HCT116 (cell line): ENCODE measurements around the gene TNRC6A. TPM values are rescaled to one million over a fixed set of nuclear protein-coding genes. Genes with fewer than 3 reads are reported as not detected.

Source experiments
- ATAC-seq: fragments of 200-7000 bp; cut with Tn5 transposase; 2 replicates; pipeline ENCODE4 v1.9.1; 2020; ENCODE audit warnings: mild to moderate bottlenecking, moderate library complexity
- BruUV-seq: library from RNA; stranded (reverse); fragments of 400-500 nt; replicated peaks from 2 replicates; lab custom pipeline; 2021; lab: Mats Ljungman, UMichigan
- CTCF ChIA-PET: fragments of 300-600 bp; sonication (Branson Sonifier 250); formaldehyde crosslinking; loops from one replicate; lab custom pipeline; 2021; ENCODE audit warnings: antibody characterized with exemption; lab: Charles Lee
- POLR2A ChIA-PET: fragments of 300-600, 350-600 bp; sonication (Branson Sonifier 250); formaldehyde crosslinking; loops from one replicate; lab custom pipeline; 2021; ENCODE audit warnings: antibody characterized with exemption; lab: Charles Lee
- RAD21 ChIA-PET, 2 experiments: fragments of 300-600 bp; sonication (Branson Sonifier 250); formaldehyde crosslinking; loops; one replicate each; lab custom pipeline; 2023; ENCODE audit warnings: low total read pairs in 2 of 2; ENCODE audit not compliant: uncharacterized antibody in 2 of 2, unreplicated experiment in 2 of 2, low non-redundant PET in 1 of 2; lab: Charles Lee
- DNase-seq: peaks from one replicate; pipeline ENCODE4 v3.0.0-alpha.2; 2010; ENCODE audit warnings: low read depth, low spot score
- H2AFZ ChIP-seq: fragments of 200-600 bp; shearing (Covaris generic), sonication (generic); 2 replicates; pipeline ENCODE4 v1.6.1; 2017; ENCODE audit warnings: low read depth, mixed run types, mixed read lengths, antibody characterized with exemption, low read length; ENCODE audit not compliant: poor library complexity, severe bottlenecking
- H3K27ac ChIP-seq: 2 replicates; pipeline ENCODE4 v1.5.1; 2012; ENCODE audit warnings: low read depth, low read length
- H3K27me3 ChIP-seq: fragments of 200-600 bp; sonication (generic); 2 replicates; pipeline ENCODE4 v1.6.1; 2016; ENCODE audit warnings: mixed run types, low read length, mixed read lengths; ENCODE audit not compliant: insufficient read depth
- H3K36me3 ChIP-seq, 2 experiments: fragments of 200-500 bp in 1 of 2; fragments of 200-600 bp in 1 of 2; sonication (Bioruptor generic) in 1 of 2; sonication (generic) in 1 of 2; 2 replicates each; pipeline versions ENCODE4 v1.5.1 to v1.6.1; 2014 to 2016; ENCODE audit warnings: low read length in 2 of 2, inconsistent platforms in 1 of 2, mixed read lengths in 1 of 2, mixed run types in 1 of 2; ENCODE audit not compliant: insufficient read depth in 2 of 2, control insufficient read depth in 1 of 2
- H3K4me1 ChIP-seq, 2 experiments: fragments of 200-600 bp in 1 of 2; sonication (generic) in 1 of 2; 2 replicates each; pipeline versions ENCODE4 v1.5.1 to v1.6.1; 2012 to 2017; ENCODE audit warnings: low read length in 2 of 2, inconsistent platforms in 1 of 2, mild to moderate bottlenecking in 1 of 2, mixed read lengths in 1 of 2, mixed run types in 1 of 2, moderate library complexity in 1 of 2; ENCODE audit not compliant: insufficient read depth in 2 of 2, control insufficient read depth in 1 of 2
- H3K4me2 ChIP-seq: fragments of 200-600 bp; sonication (generic); 2 replicates; pipeline ENCODE4 v1.6.1; 2017; ENCODE audit warnings: mixed run types, low read length, mixed read lengths
- H3K4me3 ChIP-seq, 2 experiments: fragments of 200-600 bp in 1 of 2; sonication (generic) in 1 of 2; replicated peaks in 1 of 2; 2 replicates each; pipeline ENCODE4 v1.5.1; 2011 to 2016; ENCODE audit warnings: low read length in 2 of 2, control low read depth in 1 of 2, low read depth in 1 of 2, mild to moderate bottlenecking in 1 of 2, mixed read lengths in 1 of 2, mixed run types in 1 of 2
- H3K79me2 ChIP-seq: fragments of 200-600 bp; sonication (generic); 2 replicates; pipeline ENCODE4 v1.6.1; 2017; ENCODE audit warnings: mild to moderate bottlenecking, mixed run types, low read length, moderate library complexity, mixed read lengths; ENCODE audit not compliant: insufficient read depth
- H3K9ac ChIP-seq: fragments of 200-600 bp; sonication (generic); 2 replicates; pipeline ENCODE4 v1.6.1; 2016; ENCODE audit warnings: low read length, mixed read lengths
- H3K9me2 ChIP-seq: fragments of 200-600 bp; sonication (generic), shearing (Covaris generic); 2 replicates; pipeline ENCODE4 v1.6.1; 2017; ENCODE audit warnings: mixed run types, mild to moderate bottlenecking, moderate library complexity; ENCODE audit not compliant: insufficient read depth
- H3K9me3 ChIP-seq, 2 experiments: fragments of 200-500 bp in 1 of 2; fragments of 200-600 bp in 1 of 2; sonication (Bioruptor generic) in 1 of 2; sonication (generic) in 1 of 2; 2 replicates each; pipeline ENCODE4 v1.6.1; 2014 to 2017; ENCODE audit warnings: low read length in 2 of 2, mixed read lengths in 2 of 2, inconsistent platforms in 1 of 2, low read depth in 1 of 2, mild to moderate bottlenecking in 1 of 2, mixed run types in 1 of 2, moderate library complexity in 1 of 2; ENCODE audit not compliant: control insufficient read depth in 1 of 2, insufficient read depth in 1 of 2
- H4K20me1 ChIP-seq: fragments of 200-600 bp; sonication (generic), shearing (Covaris generic); 2 replicates; pipeline ENCODE4 v1.6.1; 2017; ENCODE audit warnings: mixed run types, mild to moderate bottlenecking, moderate library complexity; ENCODE audit not compliant: insufficient read depth
- CBX3 ChIP-seq: IDR thresholded peaks from 2 replicates; pipeline ENCODE4 v1.6.1; 2012; ENCODE audit warnings: low read depth
- CEBPB ChIP-seq: IDR thresholded peaks from 2 replicates; pipeline ENCODE4 v1.6.1; 2012; ENCODE audit warnings: low read depth
- EGR1 ChIP-seq: IDR thresholded peaks from 2 replicates; pipeline ENCODE4 v1.6.1; 2012; ENCODE audit warnings: low read depth
- ELF1 ChIP-seq: IDR thresholded peaks from 2 replicates; pipeline ENCODE4 v1.6.1; 2012; ENCODE audit warnings: low read depth, borderline replicate concordance
- EZH2 ChIP-seq: fragments of 200-600 bp; sonication (generic); IDR thresholded peaks from 2 replicates; pipeline ENCODE4 v1.6.1; 2017; ENCODE audit warnings: antibody characterized with exemption, mixed run types
- EZH2phosphoT487 ChIP-seq: fragments of 200-600 bp; IDR thresholded peaks from 2 replicates; pipeline ENCODE4 v1.6.1; 2018; ENCODE audit warnings: antibody characterized with exemption, borderline replicate concordance
- FOSL1 ChIP-seq: IDR thresholded peaks from 2 replicates; pipeline ENCODE4 v1.6.1; 2012; ENCODE audit warnings: low read depth
- JUND ChIP-seq: IDR thresholded peaks from 2 replicates; pipeline ENCODE4 v1.6.1; 2012
- POLR2AphosphoS5 ChIP-seq: IDR thresholded peaks from 2 replicates; pipeline ENCODE4 v1.6.1; 2011; ENCODE audit warnings: mild to moderate bottlenecking, low read depth, low read length, moderate library complexity
- SIN3A ChIP-seq: IDR thresholded peaks from 2 replicates; pipeline ENCODE4 v1.6.1; 2012; ENCODE audit warnings: low read depth
- SP1 ChIP-seq: IDR thresholded peaks from 2 replicates; pipeline ENCODE4 v1.6.1; 2012; ENCODE audit warnings: low read depth
- SRF ChIP-seq: IDR thresholded peaks from 2 replicates; pipeline ENCODE4 v1.6.1; 2012; ENCODE audit warnings: low read depth
- TCF7L2 ChIP-seq: IDR thresholded peaks from 2 replicates; pipeline ENCODE4 v1.7.0; 2011; ENCODE audit warnings: borderline replicate concordance, inconsistent platforms; ENCODE audit not compliant: insufficient read depth, insufficient read length; ENCODE audit errors: extremely low read depth
- ZFX ChIP-seq: fragments of 450-650 bp; IDR thresholded peaks from 2 replicates; pipeline ENCODE4 v1.6.1; 2017
- ZNF274 ChIP-seq: fragments of 200-500 bp; sonication (Bioruptor generic); IDR thresholded peaks from 2 replicates; pipeline ENCODE4 v1.6.1; 2014; ENCODE audit warnings: mild to moderate bottlenecking, low read depth, low read length, inconsistent platforms
- intact Hi-C: fragments of 100-400 bp; cut with micrococcal nuclease; formaldehyde crosslinking; loops from 2 replicates; pipeline ENCODE4 v1.10.0; 2022
- total RNA-seq: library from RNA; stranded (reverse); gene quantifications from one replicate; pipeline ENCODE4 v1.2.1, GENCODE V29; 2021; ENCODE audit not compliant: unreplicated experiment
- TF ChIP-seq, protein P1 (sequence below): IDR thresholded peaks from 2 replicates; pipeline ENCODE4 v1.6.1; 2011; ENCODE audit warnings: mild to moderate bottlenecking, low read length, moderate library complexity; ENCODE audit not compliant: insufficient replicate concordance; ENCODE audit errors: extremely low read depth
- TF ChIP-seq, protein P2 (sequence below): IDR thresholded peaks from 2 replicates; pipeline ENCODE4 v1.6.1; 2012
- TF ChIP-seq, protein P3 (sequence below), 3 experiments: fragments of 200-600 bp in 1 of 3; sonication (generic) in 1 of 3; IDR thresholded peaks in 2 of 3; conservative IDR thresholded peaks in 1 of 3; 2 replicates each; pipeline ENCODE4 v1.5.1; 2012 to 2017; ENCODE audit warnings: low read depth in 2 of 3, low read length in 2 of 3, antibody characterized with exemption in 1 of 3, borderline replicate concordance in 1 of 3, control low read depth in 1 of 3, mild to moderate bottlenecking in 1 of 3, mixed read lengths in 1 of 3, mixed run types in 1 of 3, moderate library complexity in 1 of 3; ENCODE audit not compliant: insufficient read depth in 1 of 3

TNRC6A gene
- total RNA-seq, 1 experiment from 2014 or later = 37.0 TPM

DNA sequence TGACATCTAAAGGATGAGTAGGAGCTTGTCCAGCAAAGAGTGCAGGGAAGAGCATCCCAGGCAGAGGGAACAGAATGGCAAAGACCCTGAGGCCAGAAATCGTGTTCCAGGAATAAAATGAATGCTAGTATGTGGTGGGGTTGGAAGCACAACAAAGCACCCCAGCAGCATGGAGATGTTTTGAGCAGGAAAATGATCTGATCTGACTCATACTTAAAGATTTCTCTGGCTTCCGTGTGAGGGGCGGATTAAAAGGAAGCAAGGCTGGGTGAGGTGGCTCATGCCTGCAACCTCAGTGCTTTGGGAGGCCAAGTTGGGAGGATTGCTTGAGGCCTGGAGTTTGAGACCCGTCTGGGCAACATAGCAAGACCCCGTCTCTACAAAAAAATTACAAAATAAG, 118.6 kb downstream of the TNRC6A start:
- Histone ChIP-seq H3K9me3 (no peaks in the 10 kb centered on the region), H2AFZ (no peak overlapping the region), H3K9ac (no peak overlapping the region), H4K20me1 (no peaks in the 10 kb centered on the region), H3K4me3 (no peak overlapping the region), H3K4me2 (peak overlapping the region; percentile 43), H3K36me3 (no peaks in the 10 kb centered on the region), H3K4me1 (peaks cover 19 to 61% of the 10 kb centered on the region in 2 experiments), H3K79me2 (no peaks in the 10 kb centered on the region), H3K9me2 (no peaks in the 10 kb centered on the region), H3K27ac (no peak overlapping the region), H3K27me3 (no peaks in the 10 kb centered on the region)
- TF ChIP-seq FOSL1 = peak; percentile 34; the same call in 1 of the 2 replicates
- TF ChIP-seq EZH2phosphoT487 = no peak
- TF ChIP-seq ELF1 = no peak
- TF ChIP-seq, protein P1, sequence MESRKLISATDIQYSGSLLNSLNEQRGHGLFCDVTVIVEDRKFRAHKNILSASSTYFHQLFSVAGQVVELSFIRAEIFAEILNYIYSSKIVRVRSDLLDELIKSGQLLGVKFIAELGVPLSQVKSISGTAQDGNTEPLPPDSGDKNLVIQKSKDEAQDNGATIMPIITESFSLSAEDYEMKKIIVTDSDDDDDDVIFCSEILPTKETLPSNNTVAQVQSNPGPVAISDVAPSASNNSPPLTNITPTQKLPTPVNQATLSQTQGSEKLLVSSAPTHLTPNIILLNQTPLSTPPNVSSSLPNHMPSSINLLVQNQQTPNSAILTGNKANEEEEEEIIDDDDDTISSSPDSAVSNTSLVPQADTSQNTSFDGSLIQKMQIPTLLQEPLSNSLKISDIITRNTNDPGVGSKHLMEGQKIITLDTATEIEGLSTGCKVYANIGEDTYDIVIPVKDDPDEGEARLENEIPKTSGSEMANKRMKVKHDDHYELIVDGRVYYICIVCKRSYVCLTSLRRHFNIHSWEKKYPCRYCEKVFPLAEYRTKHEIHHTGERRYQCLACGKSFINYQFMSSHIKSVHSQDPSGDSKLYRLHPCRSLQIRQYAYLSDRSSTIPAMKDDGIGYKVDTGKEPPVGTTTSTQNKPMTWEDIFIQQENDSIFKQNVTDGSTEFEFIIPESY = no peak
- TF ChIP-seq EGR1 = no peak
- TF ChIP-seq, protein P2, sequence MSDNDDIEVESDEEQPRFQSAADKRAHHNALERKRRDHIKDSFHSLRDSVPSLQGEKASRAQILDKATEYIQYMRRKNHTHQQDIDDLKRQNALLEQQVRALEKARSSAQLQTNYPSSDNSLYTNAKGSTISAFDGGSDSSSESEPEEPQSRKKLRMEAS = peak; percentile 54; the same call in 1 of the 2 replicates
- TF ChIP-seq EZH2 = no peak
- no peak for TF ChIP-seq ZFX
- no peak for TF ChIP-seq CBX3
- no peak for TF ChIP-seq SRF
- TF ChIP-seq JUND = peak; percentile 38; the same call in 1 of the 2 replicates
- no peak for TF ChIP-seq SIN3A
- TF ChIP-seq CEBPB = no peak
- no peak for TF ChIP-seq SP1
- no peak for TF ChIP-seq ZNF274
- TF ChIP-seq, protein P3, sequence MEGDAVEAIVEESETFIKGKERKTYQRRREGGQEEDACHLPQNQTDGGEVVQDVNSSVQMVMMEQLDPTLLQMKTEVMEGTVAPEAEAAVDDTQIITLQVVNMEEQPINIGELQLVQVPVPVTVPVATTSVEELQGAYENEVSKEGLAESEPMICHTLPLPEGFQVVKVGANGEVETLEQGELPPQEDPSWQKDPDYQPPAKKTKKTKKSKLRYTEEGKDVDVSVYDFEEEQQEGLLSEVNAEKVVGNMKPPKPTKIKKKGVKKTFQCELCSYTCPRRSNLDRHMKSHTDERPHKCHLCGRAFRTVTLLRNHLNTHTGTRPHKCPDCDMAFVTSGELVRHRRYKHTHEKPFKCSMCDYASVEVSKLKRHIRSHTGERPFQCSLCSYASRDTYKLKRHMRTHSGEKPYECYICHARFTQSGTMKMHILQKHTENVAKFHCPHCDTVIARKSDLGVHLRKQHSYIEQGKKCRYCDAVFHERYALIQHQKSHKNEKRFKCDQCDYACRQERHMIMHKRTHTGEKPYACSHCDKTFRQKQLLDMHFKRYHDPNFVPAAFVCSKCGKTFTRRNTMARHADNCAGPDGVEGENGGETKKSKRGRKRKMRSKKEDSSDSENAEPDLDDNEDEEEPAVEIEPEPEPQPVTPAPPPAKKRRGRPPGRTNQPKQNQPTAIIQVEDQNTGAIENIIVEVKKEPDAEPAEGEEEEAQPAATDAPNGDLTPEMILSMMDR (IDR thresholded peaks at IDR 0.05 in 2 of 3, conservative IDR thresholded peaks at IDR 0.05 in 1 of 3; ENCODE audit: borderline replicate concordance in 1 of 3, insufficient read depth in 1 of 3, low read depth in 2 of 3, low read length in 2 of 3) = no peak
- TF ChIP-seq POLR2AphosphoS5 = no peak
- no peak for TF ChIP-seq TCF7L2
- CTCF ChIA-PET = no interaction called here
- intact Hi-C loops = no loop called here
- RAD21 ChIA-PET = no interaction called here
- POLR2A ChIA-PET = no interaction called here
- peak; percentile 24 for DNase-seq
- no TSS peak for BruUV-seq
- peak; percentile 46; the same call in 1 of the 2 replicates for ATAC-seq
